LNCAP (cell line): ENCODE data around the gene DEDD.
A peak's percentile ranks its signal among the peaks of the same experiment; 100 is the strongest.

ENCODE experiments used
- TF ChIP-seq, protein P1 (sequence below): fragments of 450-650 bp; IDR thresholded peaks from 2 replicates; pipeline ENCODE4 v1.5.1; 2017; ENCODE audit warnings: mild to moderate bottlenecking

The DEDD gene

DNA sequence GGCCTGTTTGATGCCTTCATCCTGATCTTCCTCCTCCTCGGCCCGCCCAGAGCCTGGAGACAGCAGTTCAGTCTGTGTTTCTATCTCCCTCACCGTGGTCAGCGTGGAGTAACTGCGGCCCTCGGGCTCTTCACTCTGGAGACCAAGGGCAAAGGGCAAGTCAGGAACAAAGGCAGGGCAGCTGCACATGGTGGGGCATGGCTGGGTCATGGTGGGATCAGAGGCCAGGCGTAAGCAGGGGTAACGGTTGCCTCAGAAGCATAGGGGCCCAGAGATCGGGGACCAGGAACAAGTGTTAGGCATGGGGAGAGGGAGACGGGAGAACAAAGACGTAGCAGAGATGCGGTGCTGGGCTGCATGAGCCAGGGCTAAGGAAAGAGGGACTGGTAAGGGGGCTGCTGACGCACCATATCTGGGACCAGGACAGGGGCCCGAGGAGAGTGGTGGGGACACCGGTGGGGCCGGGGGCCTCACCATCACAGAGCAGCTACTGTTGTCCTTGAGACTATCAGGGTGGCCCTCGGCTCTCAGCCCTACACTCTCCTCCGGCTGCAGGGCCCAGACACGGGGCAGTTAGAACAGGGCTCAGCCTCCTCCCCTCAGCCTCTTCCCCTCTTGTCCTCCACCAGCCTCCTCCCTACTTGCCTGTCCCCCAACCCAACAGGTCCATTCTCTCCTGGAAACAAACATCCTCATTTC lies 59.6 kb downstream of the DEDD start:
- TF ChIP-seq, protein P1, sequence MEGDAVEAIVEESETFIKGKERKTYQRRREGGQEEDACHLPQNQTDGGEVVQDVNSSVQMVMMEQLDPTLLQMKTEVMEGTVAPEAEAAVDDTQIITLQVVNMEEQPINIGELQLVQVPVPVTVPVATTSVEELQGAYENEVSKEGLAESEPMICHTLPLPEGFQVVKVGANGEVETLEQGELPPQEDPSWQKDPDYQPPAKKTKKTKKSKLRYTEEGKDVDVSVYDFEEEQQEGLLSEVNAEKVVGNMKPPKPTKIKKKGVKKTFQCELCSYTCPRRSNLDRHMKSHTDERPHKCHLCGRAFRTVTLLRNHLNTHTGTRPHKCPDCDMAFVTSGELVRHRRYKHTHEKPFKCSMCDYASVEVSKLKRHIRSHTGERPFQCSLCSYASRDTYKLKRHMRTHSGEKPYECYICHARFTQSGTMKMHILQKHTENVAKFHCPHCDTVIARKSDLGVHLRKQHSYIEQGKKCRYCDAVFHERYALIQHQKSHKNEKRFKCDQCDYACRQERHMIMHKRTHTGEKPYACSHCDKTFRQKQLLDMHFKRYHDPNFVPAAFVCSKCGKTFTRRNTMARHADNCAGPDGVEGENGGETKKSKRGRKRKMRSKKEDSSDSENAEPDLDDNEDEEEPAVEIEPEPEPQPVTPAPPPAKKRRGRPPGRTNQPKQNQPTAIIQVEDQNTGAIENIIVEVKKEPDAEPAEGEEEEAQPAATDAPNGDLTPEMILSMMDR = no peak

DNA sequence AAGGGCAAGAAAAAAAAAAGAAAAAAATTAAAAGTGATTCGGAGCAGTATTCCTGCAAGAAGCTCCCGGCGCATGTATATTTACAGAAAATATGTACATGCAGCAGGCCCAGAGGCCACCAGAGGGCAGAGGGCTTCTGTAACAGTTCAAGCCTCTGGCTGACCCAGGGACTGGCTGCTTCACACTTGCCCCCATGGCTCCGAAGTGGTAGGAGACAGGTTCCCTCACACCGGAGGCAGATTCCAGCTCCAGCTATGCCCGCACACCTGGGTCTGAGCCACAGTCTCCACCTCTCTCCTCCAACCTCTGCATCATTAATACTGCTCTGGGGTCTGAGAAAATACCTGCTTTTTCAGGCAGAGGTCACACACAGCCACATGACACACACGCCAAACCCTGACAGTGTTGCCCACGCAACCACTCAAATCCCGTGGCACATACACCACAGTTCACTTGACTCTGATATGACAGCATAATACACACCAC lies 60.5 kb downstream of the DEDD start:
- TF ChIP-seq, protein P1 = peak; percentile 60
